ENCODE results near the gene LENG8. TPM values are rescaled to one million over a fixed set of nuclear protein-coding genes. Genes with fewer than 3 reads are reported as not detected.

Gene LENG8
- total and polyA plus RNA-seq, 2 experiments from 2014 or later = 42.1 to 74.3 TPM

DNA sequence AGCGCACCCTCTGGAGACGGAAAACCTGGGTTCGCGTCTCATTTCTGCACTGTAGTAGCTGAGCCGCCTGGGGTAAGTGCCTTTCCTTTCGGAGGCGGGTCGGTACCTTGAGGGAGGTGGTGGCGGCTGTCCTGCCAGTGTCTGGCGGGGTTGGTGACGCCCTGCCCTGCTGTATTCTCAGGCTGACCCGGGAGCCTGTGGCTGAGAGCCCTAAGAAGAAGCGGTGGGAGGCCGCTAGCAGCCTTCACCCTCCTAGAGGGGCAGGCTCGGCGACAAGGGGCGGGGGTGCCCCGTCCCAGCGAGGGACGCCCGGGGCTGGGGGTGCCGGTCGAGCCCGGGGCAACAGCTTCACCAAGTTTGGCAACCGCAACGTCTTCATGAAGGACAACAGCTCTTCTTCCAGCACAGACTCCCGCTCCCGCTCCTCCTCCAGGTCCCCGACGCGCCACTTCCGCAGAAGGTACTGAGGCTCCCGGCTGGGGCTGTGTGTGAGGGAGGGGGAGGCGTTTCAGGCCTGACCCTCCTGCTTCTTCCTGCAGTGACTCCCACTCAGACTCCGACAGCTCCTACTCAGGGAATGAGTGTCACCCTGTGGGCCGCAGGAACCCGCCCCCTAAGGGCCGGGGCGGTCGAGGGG is 6.9 kb downstream of the LENG8 start:
- no peak overlapping the region for H3K27ac Mint-ChIP-seq
- no peaks in the 10 kb centered on the region for H3F3A ChIP-seq (replicated peaks; ENCODE audit: low read depth)

More for the DNA sequence above, 6.9 kb downstream of the LENG8 start:
- peaks cover 24% of the 10 kb centered on the region for H4K20me1 ChIP-seq (replicated peaks; ENCODE audit: insufficient read depth)
- Mint-ChIP-seq H3K9me3 (no peaks in the 10 kb centered on the region), H3K36me3 (ENCODE audit: low read depth) (peaks cover 87% of the 10 kb centered on the region), H3K4me3 (no peak overlapping the region), H3K27me3 (ENCODE audit: insufficient read depth, low read depth, poor library complexity) (peaks cover 7% of the 10 kb centered on the region), H3K4me1 (peaks cover 6% of the 10 kb centered on the region)
- H3K27me3 ChIP-seq (ENCODE audit: insufficient read depth) = no peaks in the 10 kb centered on the region
- H3K36me3 ChIP-seq (ENCODE audit: insufficient read depth) = peaks cover 43% of the 10 kb centered on the region
- ATAC-seq (no peak), DNase-seq (ENCODE audit: low spot score) (no peak)
- no peaks in the 10 kb centered on the region for H3K9me2 ChIP-seq (ENCODE audit: insufficient read depth)
- H3K27ac ChIP-seq (ENCODE audit: low read depth) = no peak overlapping the region
- no peaks in the 10 kb centered on the region for H3K4me1 ChIP-seq (ENCODE audit: insufficient read depth)
- no peak overlapping the region for H2AFZ ChIP-seq
- TF ChIP-seq POLR2AphosphoS5 (IDR thresholded peaks at IDR 0.05; ENCODE audit: low read depth) (no peak), NANOG (IDR thresholded peaks at IDR 0.05; ENCODE audit: borderline replicate concordance) (no peak), STAT1 (IDR thresholded peaks at IDR 0.05; ENCODE audit: unreplicated experiment) (no peak), EZH2 (IDR thresholded peaks at IDR 0.05; ENCODE audit: low read depth, unreplicated experiment) (no peak), ZNF331 (CRISPR knock-in tag; IDR thresholded peaks at IDR 0.05; ENCODE audit: low read depth) (no peak), EZH2phosphoT487 (IDR thresholded peaks at IDR 0.05; ENCODE audit: unreplicated experiment) (no peak), ZNF114 (CRISPR knock-in tag; IDR thresholded peaks at IDR 0.05) (no peak), CREB1 (CRISPR knock-in tag; IDR thresholded peaks at IDR 0.05; ENCODE audit: low read depth) (no peak), JUNB (IDR thresholded peaks at IDR 0.05; ENCODE audit: unreplicated experiment) (no peak), ZNF462 (CRISPR knock-in tag; IDR thresholded peaks at IDR 0.05) (no peak)
- TF ChIP-seq, protein P1, sequence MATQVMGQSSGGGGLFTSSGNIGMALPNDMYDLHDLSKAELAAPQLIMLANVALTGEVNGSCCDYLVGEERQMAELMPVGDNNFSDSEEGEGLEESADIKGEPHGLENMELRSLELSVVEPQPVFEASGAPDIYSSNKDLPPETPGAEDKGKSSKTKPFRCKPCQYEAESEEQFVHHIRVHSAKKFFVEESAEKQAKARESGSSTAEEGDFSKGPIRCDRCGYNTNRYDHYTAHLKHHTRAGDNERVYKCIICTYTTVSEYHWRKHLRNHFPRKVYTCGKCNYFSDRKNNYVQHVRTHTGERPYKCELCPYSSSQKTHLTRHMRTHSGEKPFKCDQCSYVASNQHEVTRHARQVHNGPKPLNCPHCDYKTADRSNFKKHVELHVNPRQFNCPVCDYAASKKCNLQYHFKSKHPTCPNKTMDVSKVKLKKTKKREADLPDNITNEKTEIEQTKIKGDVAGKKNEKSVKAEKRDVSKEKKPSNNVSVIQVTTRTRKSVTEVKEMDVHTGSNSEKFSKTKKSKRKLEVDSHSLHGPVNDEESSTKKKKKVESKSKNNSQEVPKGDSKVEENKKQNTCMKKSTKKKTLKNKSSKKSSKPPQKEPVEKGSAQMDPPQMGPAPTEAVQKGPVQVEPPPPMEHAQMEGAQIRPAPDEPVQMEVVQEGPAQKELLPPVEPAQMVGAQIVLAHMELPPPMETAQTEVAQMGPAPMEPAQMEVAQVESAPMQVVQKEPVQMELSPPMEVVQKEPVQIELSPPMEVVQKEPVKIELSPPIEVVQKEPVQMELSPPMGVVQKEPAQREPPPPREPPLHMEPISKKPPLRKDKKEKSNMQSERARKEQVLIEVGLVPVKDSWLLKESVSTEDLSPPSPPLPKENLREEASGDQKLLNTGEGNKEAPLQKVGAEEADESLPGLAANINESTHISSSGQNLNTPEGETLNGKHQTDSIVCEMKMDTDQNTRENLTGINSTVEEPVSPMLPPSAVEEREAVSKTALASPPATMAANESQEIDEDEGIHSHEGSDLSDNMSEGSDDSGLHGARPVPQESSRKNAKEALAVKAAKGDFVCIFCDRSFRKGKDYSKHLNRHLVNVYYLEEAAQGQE (IDR thresholded peaks at IDR 0.05; ENCODE audit: unreplicated experiment) = no peak
- TF ChIP-seq, protein P2, sequence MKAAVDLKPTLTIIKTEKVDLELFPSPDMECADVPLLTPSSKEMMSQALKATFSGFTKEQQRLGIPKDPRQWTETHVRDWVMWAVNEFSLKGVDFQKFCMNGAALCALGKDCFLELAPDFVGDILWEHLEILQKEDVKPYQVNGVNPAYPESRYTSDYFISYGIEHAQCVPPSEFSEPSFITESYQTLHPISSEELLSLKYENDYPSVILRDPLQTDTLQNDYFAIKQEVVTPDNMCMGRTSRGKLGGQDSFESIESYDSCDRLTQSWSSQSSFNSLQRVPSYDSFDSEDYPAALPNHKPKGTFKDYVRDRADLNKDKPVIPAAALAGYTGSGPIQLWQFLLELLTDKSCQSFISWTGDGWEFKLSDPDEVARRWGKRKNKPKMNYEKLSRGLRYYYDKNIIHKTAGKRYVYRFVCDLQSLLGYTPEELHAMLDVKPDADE (IDR thresholded peaks at IDR 0.05) = no peak
- TF ChIP-seq, protein P3, sequence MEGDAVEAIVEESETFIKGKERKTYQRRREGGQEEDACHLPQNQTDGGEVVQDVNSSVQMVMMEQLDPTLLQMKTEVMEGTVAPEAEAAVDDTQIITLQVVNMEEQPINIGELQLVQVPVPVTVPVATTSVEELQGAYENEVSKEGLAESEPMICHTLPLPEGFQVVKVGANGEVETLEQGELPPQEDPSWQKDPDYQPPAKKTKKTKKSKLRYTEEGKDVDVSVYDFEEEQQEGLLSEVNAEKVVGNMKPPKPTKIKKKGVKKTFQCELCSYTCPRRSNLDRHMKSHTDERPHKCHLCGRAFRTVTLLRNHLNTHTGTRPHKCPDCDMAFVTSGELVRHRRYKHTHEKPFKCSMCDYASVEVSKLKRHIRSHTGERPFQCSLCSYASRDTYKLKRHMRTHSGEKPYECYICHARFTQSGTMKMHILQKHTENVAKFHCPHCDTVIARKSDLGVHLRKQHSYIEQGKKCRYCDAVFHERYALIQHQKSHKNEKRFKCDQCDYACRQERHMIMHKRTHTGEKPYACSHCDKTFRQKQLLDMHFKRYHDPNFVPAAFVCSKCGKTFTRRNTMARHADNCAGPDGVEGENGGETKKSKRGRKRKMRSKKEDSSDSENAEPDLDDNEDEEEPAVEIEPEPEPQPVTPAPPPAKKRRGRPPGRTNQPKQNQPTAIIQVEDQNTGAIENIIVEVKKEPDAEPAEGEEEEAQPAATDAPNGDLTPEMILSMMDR (conservative IDR thresholded peaks at IDR 0.05; ENCODE audit: low read depth in 2 of 2) = no peak
- H3K4me3 ChIP-seq = no peak overlapping the region
- peaks cover 23% of the 10 kb centered on the region for H3K79me2 ChIP-seq (replicated peaks; ENCODE audit: insufficient read depth)
- no peak overlapping the region for H3K4me2 ChIP-seq

Measured in GM23338 (cell line).